HepG2 (cell line): ENCODE measurements around the gene ALB. TPM values are rescaled to one million over a fixed set of nuclear protein-coding genes. Genes with fewer than 3 reads are reported as not detected.

Source experiments
- BORCS8-MEF2B ChIP-seq: sonication (generic); formaldehyde crosslinking; IDR thresholded peaks from 2 replicates; pipeline ENCODE4 v1.8.0; 2022; ENCODE audit warnings: mild to moderate bottlenecking, missing genetic modification reagents
- CCDC6 ChIP-seq: sonication (generic); formaldehyde crosslinking; IDR thresholded peaks from 2 replicates; pipeline ENCODE4 v1.8.1; 2022; ENCODE audit warnings: mild to moderate bottlenecking, missing genetic modification reagents, moderate library complexity
- ETS1 ChIP-seq: sonication (generic); formaldehyde crosslinking; IDR thresholded peaks from 2 replicates; pipeline ENCODE4 v1.4.0; 2020; ENCODE audit warnings: missing genetic modification reagents
- FOXA3 ChIP-seq: IDR thresholded peaks from 2 replicates; pipeline ENCODE4 v1.6.1; 2016; ENCODE audit warnings: missing genetic modification reagents, missing compliant biosample characterization
- FOXK1 ChIP-seq: sonication (generic); formaldehyde crosslinking; IDR thresholded peaks from 2 replicates; pipeline ENCODE4 v1.4.0; 2020; ENCODE audit warnings: low read depth, missing genetic modification reagents, borderline replicate concordance
- HNRNPUL1 ChIP-seq: fragments of 200-400 bp; formaldehyde crosslinking; IDR thresholded peaks from 2 replicates; pipeline ENCODE4 v1.6.1; 2017; ENCODE audit warnings: low read depth, mild to moderate bottlenecking, low read length, moderate library complexity
- KLF16 ChIP-seq, 2 experiments: sonication (generic) in 1 of 2; formaldehyde crosslinking in 1 of 2; IDR thresholded peaks; 2 replicates each; pipeline versions ENCODE4 v1.6.1 to v1.8.0; 2016 to 2023; ENCODE audit warnings: missing genetic modification reagents in 2 of 2, missing compliant biosample characterization in 1 of 2
- KMT2B ChIP-seq: IDR thresholded peaks from 2 replicates; pipeline ENCODE4 v1.6.1; 2016; ENCODE audit warnings: missing genetic modification reagents, missing compliant biosample characterization
- MTF1 ChIP-seq: sonication (generic); formaldehyde crosslinking; IDR thresholded peaks from 2 replicates; pipeline ENCODE4 v1.5.0; 2020; ENCODE audit warnings: missing genetic modification reagents
- NFKBIZ ChIP-seq: IDR thresholded peaks from 2 replicates; pipeline ENCODE4 v1.6.1; 2018; ENCODE audit warnings: missing genetic modification reagents, missing compliant biosample characterization
- POGK ChIP-seq: sonication (generic); formaldehyde crosslinking; conservative IDR thresholded peaks from 2 replicates; pipeline ENCODE4 v1.8.0; 2022; ENCODE audit warnings: mild to moderate bottlenecking, moderate library complexity, missing genetic modification reagents
- SMARCC2 ChIP-seq: fragments of 450-650 bp; IDR thresholded peaks from 2 replicates; pipeline ENCODE4 v1.6.1; 2017; ENCODE audit warnings: antibody characterized with exemption, mild to moderate bottlenecking
- SNAPC5 ChIP-seq: sonication (generic); formaldehyde crosslinking; IDR thresholded peaks from 2 replicates; pipeline ENCODE4 v1.8.1; 2023; ENCODE audit warnings: mild to moderate bottlenecking, missing genetic modification reagents, borderline replicate concordance
- SP2 ChIP-seq: sonication (generic); formaldehyde crosslinking; IDR thresholded peaks from 2 replicates; pipeline ENCODE4 v1.5.1; 2020; ENCODE audit warnings: mild to moderate bottlenecking, missing genetic modification reagents
- ZBTB44 ChIP-seq: sonication (generic); formaldehyde crosslinking; IDR thresholded peaks from 2 replicates; pipeline ENCODE4 v1.4.0; 2020; ENCODE audit warnings: missing genetic modification reagents
- ZNF558 ChIP-seq: sonication (generic); formaldehyde crosslinking; IDR thresholded peaks from 2 replicates; pipeline ENCODE4 v1.9.0; 2022; ENCODE audit warnings: mild to moderate bottlenecking, missing genetic modification reagents, borderline replicate concordance
- ZNF598 ChIP-seq: sonication (generic); formaldehyde crosslinking; IDR thresholded peaks from 2 replicates; pipeline ENCODE4 v1.5.1; 2020; ENCODE audit warnings: mild to moderate bottlenecking, missing genetic modification reagents, borderline replicate concordance
- polyA plus RNA-seq, 8 experiments: library from polyadenylated mRNA; depleted of rRNA in 3 of 8; stranded (reverse) in 7 of 8; unstranded in 1 of 8; fragments of >200 nt; fragmentation: Illumina TruSeq in 4 of 8; extraction: Trizol in 4 of 8; gene quantifications; 2 replicates each; pipeline versions ENCODE4 v1.2.1 to v1.2.3, GENCODE V29; 2011 to 2016; ENCODE audit warnings: low read depth in 4 of 8, missing spikeins in 1 of 8, mixed read lengths in 1 of 8; ENCODE audit not compliant: insufficient read depth in 1 of 8
- total RNA-seq, 5 experiments: library from RNA; depleted of rRNA; stranded (reverse); fragments of >200 nt; fragmentation: Illumina TruSeq; extraction: Trizol; gene quantifications; 2 replicates each; pipeline ENCODE4 v1.2.3, GENCODE V29; 2016; ENCODE audit warnings: low read depth in 1 of 5
- TF ChIP-seq, protein P1 (sequence below): sonication (generic); formaldehyde crosslinking; IDR thresholded peaks from 2 replicates; pipeline ENCODE4; 2020; ENCODE audit warnings: missing genetic modification reagents, mild to moderate bottlenecking, borderline replicate concordance
- TF ChIP-seq, protein P2 (sequence below): sonication (generic); formaldehyde crosslinking; IDR thresholded peaks from 2 replicates; pipeline ENCODE4 v1.8.0; 2022; ENCODE audit warnings: missing genetic modification reagents, low read depth, mild to moderate bottlenecking, borderline replicate concordance
- TF ChIP-seq, protein P3 (sequence below): sonication (generic); formaldehyde crosslinking; IDR thresholded peaks from 2 replicates; pipeline ENCODE4 v1.5.1; 2020; ENCODE audit warnings: missing genetic modification reagents, mild to moderate bottlenecking, borderline replicate concordance

The ALB gene
- total and polyA plus RNA-seq, 2 of the 13 experiments (the other 11 are each of a cell fraction or from before 2014, with no cell fraction given), result 22,259 to 22,625 TPM

DNA sequence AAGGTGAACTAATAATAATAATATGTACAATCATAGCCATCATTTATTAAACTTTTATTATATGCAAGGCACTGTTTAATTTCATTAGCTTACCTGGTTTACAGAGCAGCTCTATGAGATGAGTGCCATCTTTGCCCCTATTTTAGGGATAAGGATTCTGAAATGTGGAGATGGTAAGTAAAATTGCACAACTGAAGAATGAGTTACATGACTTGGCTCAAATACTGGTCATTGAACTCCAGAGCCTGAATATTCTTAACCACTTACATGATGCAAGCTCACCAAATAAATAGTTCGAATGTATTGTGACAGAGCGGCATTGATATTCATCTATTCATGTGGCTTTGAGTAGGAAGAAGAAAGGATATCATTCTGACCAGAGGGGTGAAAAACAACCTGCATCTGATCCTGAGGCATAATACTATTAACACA, 11.7 kb downstream of the ALB start (continued):
- TF ChIP-seq BORCS8-MEF2B (CRISPR knock-in tag), result no peak
- 0 out of 2 replicates have a peak, but pooled peaks have one; percentile 20 for TF ChIP-seq POGK
- TF ChIP-seq ZNF558 (CRISPR knock-in tag), result peak; percentile 52; the same call in 1 of the 2 replicates
- no peak for TF ChIP-seq SNAPC5 (CRISPR knock-in tag)
- TF ChIP-seq CCDC6 (CRISPR knock-in tag), result no peak
- TF ChIP-seq SP2 (CRISPR knock-in tag), result no peak
- no peak for TF ChIP-seq SMARCC2
- 0 out of 2 replicates have a peak, but pooled peaks have one; percentile 26 for TF ChIP-seq FOXA3 (CRISPR knock-in tag)
- peak in 1 of 2 experiments; percentile 17; a peak in 1 of 4 replicates for TF ChIP-seq KLF16 (CRISPR knock-in tag; IDR thresholded peaks at IDR 0.05)
- TF ChIP-seq NFKBIZ, result no peak
- TF ChIP-seq, protein P1, sequence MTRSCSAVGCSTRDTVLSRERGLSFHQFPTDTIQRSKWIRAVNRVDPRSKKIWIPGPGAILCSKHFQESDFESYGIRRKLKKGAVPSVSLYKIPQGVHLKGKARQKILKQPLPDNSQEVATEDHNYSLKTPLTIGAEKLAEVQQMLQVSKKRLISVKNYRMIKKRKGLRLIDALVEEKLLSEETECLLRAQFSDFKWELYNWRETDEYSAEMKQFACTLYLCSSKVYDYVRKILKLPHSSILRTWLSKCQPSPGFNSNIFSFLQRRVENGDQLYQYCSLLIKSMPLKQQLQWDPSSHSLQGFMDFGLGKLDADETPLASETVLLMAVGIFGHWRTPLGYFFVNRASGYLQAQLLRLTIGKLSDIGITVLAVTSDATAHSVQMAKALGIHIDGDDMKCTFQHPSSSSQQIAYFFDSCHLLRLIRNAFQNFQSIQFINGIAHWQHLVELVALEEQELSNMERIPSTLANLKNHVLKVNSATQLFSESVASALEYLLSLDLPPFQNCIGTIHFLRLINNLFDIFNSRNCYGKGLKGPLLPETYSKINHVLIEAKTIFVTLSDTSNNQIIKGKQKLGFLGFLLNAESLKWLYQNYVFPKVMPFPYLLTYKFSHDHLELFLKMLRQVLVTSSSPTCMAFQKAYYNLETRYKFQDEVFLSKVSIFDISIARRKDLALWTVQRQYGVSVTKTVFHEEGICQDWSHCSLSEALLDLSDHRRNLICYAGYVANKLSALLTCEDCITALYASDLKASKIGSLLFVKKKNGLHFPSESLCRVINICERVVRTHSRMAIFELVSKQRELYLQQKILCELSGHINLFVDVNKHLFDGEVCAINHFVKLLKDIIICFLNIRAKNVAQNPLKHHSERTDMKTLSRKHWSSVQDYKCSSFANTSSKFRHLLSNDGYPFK (CRISPR knock-in tag), result no peak
- TF ChIP-seq MTF1 (CRISPR knock-in tag), result no peak
- TF ChIP-seq HNRNPUL1, result no peak
- TF ChIP-seq, protein P2, sequence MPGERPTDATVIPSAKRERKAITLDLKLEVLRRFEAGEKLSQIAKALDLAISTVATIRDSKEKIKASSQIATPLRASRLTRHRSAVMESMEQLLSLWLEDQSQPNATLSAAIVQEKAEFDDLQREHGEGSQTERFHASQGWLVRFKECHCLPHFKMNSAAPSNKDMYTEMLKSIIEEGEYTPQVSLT, result no peak
- no peak for TF ChIP-seq ETS1 (CRISPR knock-in tag)
- no peak for TF ChIP-seq ZBTB44
- TF ChIP-seq KMT2B (CRISPR knock-in tag), result no peak
- no peak for TF ChIP-seq FOXK1
- TF ChIP-seq, protein P3, sequence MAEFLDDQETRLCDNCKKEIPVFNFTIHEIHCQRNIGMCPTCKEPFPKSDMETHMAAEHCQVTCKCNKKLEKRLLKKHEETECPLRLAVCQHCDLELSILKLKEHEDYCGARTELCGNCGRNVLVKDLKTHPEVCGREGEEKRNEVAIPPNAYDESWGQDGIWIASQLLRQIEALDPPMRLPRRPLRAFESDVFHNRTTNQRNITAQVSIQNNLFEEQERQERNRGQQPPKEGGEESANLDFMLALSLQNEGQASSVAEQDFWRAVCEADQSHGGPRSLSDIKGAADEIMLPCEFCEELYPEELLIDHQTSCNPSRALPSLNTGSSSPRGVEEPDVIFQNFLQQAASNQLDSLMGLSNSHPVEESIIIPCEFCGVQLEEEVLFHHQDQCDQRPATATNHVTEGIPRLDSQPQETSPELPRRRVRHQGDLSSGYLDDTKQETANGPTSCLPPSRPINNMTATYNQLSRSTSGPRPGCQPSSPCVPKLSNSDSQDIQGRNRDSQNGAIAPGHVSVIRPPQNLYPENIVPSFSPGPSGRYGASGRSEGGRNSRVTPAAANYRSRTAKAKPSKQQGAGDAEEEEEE (CRISPR knock-in tag), result no peak
- no peak for TF ChIP-seq ZNF598
